ENCODE data around the gene BIRC7.

Gene BIRC7

DNA sequence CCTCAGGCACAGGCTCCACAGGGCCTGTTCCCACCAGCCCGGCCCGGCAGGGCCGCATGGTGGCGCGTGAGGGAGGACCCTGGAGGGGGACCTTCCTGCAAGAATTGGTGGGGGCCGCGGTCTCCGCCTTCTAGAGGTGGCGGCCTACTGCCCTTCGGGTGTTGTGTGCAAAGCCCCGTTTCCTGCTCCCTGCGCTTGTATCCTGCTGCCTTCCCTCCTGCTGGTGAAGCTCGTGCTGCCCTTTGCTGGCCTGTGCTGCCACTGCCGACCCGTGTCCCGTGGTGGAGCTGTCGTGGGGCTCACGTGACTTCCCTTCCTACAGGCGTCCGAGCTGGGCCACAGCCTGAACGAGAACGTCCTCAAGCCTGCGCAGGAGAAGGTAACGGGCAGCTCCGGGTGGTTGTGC lies 48.8 kb downstream of the BIRC7 start:
- no peak for DNase-seq

DNA sequence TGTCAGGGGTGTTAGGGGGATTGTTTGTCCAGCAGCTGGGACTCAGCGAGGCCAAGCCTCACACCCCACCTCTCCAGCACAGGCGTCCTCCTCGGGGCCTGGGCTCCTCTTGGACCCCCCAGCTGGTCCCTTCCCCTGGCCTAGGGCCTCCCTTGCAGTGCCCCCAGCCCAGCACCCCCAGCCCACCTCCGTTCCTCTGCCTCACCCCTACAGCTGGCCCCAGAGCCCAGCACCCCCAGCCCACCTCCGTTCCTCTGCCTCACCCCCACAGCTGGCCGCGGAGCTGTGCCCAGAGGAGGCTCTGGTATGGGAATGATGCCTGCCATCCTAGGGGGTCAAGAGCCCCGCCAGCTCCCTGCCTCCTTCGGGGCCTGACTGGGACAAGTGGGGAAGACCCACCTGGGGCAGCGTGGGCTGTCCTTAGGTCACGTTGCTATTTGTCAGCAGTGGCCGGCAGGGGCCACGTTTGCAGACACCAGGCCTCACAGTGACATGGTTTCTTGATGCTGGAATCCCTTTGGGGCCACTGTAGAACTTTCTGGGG lies 49.3 kb downstream of the BIRC7 start:
- DNase-seq = no peak

DNA sequence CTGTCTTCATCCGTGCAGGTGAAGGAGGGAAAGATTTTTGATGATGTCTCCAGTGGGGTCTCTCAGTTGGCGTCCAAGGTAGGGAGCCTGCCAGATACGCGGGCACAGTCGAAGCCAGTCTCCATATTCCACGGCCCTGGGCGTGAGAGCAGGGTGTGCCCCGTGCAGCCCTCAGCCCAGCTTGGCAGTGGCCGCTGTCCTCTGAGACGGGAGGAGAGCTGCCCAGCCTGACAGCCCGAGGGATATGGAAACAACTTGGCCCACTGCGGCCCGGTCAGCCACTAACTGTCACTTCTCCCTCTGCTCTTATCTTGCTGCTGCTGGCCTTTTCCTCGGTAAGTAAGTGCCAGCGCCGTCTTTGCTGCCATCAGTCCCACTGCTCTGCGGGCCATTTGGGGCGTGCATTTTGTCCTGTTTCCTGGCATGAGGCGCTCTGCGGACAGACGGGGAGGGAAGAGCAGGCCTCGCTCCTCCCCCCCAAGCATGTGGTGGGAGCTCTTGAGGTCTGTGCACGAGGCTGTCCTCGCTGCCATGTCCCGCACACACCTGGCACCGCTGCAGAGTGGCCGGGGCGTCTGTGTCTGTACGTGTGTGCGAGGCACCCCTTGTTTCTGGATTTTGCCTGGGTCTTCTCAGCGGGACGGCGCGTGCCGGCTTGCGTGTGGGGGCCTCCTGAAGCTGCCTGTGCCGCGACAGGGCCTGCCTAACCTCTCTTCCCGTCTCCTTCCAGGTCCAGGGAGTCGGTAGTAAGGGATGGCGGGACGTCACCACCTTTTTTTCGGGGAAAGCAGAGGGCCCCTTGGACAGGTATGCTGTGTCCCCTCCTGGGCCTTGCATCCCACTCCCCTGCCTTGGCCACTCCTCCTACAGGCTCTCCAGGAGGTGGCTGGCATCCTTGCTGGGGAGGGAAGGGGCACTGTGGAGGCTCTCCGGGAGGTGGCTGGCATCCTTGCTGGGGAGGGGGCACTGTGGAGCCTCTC lies 50.2 kb downstream of the BIRC7 start:
- no peak for DNase-seq

DNA sequence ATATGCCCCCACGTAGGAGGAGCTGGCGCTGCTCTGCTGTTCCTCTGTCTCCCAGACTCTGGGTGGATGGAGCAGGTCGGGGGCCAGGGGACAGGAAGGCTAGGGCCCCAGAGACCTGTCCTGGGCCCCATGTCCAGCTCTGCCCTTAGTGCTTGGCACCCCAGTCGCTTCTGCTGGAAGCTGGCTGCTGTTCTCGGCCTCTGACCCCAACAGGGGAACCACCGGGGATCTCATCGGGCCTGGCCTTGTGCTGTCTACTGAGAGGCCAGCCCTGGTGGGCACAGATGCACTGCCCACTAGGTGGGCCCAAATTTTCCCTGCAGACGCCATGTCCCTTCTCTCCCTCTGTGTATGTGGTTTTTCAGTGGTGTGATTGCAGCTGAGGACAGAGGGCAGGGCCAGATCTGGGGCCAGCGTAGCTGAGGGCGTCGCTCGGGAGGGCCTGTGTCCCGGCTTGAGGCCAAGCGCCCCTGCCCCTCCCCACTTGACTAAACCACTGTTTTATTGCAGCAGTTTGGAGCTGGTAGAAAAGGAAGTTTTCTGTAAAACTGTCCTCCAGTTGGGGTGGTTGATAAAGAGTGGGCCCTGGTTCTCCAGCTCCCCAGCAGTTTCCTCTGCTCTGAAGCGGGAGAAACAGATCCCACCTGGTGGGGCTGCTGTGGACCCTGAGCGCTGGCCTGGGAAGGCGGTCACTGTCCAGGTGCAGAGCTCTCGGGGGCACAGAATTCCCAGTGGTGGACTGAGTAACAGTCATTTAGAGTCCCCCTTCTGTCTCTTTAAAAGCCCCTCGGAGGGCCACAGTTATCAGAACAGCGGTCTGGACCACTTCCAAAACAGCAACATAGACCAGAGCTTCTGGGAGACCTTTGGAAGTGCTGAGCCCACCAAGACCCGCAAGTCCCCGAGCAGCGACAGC lies 51.3 kb downstream of the BIRC7 start:
- DNase-seq = no peak

DNA sequence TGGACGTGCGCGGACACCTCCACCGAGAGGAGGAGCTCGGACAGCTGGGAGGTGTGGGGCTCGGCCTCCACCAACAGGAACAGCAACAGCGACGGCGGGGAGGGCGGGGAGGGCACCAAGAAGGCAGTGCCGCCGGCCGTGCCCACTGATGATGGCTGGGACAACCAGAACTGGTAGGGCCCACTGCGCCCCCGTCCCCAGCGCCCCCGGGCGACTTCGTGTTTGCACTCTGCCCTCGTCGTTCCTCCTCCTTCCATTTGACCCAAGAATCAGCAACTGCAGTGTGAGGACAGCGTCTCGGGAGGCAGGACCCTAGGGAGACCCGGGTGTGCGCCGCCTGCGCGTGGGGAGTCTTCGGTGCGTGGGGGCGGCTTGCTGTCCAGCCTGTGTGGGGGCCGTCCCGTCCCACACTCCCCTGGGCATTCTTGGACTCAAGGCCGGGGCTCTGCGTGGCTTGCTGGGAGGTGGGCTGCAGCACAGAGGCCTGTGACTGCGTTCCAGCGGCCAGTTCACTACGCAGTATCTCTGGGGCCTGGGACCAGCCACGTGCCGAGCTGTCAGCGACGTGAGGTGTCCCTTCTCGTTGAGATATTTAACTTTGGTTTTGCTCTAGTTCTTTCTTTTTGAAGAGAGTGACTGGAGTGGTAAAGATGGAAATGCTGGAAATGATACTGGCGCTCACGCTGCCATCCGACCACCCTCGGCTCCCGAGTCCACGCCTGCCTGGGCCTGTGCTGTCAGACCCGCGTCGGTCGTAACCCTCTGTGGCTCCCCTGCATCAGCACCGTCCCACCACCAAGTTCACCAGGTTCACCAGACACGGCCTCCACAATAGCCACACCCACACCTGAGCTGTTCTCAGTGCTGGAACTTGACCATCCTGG lies 52.2 kb downstream of the BIRC7 start:
- no peak for DNase-seq

DNA sequence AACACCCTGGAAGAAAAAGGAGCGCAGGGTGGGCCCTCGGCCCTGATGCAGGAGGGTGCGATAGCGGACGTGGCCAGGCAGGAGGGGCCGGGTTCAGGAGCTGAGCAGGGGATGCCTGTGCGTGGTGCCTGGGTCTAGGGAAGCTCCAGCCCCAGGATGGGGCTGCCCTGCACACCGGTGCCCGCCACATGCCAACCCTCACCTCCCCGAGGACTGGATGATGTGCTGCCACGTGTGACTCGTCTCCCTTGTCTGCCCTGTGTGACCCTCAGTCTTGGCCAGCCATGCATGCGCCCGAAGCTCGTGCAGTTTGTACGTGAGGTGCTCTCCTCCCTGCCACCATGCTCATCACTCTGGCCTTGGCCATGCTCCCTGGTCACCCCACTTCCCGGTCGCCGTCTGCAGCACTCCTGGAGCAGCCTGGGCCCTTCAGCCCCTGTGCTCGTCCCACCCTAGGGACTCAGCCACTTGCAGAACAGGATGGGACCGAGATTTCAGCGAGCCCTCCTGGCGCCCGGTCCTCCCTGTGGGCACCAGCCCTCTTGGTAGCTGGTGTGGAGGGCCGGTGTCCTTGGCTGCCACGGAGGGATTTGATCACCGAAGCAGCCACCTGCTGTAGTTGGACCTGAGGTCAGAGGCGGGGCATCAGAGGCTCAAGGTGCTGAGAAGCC lies 53.0 kb downstream of the BIRC7 start:
- no peak for DNase-seq

DNA sequence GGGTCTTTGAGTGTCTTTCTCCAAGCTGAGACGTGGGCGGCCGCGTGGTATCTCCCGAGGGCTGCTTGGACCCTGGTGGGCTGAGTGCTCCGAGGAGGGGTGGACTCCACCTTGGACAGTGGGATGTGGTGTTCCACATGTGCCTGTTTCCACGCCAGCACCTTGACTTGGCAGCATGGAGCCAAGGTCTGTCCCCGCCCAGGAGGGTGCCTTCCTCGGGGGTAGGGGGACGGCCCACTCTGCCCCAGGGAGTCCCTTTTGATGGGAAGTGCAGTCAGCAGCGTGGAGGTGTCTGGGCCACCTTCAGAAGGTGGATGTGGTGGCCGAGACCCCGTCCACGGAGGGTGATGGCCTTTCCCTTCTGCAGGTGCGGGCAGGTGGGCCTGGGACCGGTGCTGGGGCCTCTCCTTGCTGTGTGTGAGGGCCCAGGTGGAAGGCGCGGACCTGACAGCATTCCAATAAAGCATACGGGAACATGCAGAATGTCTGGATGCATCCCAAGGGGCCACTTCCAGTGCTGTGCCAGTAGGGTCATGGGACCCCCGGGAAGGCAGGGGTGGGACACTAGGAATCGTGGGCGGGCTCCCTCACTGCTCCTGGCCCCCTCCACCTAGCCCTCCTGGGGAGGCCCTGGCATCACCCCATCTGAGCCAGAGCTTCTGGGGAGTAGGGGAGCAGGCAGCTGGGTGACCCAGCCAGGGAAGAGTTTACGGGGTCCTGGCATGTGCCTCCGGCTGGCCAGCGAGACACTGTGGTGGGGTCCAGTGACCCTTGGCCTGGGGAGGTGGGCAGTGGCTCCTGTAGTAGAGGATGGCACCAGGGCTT lies 53.8 kb downstream of the BIRC7 start:
- DNase-seq = no peak

Measured in stimulated activated naive CD4-positive, alpha-beta T cell treated with Interleukin-2 at 50 U/mL for 16 hours (primary cell).